Renal cortex interstitium (tissue), 11 donors: ENCODE data around the gene AUTS2. TPM values are rescaled to one million over a fixed set of nuclear protein-coding genes. Genes with fewer than 3 reads are reported as not detected.

Experiments used
- DNase-seq, 11 donors: peaks; one replicate each; pipeline ENCODE4 v3.0.0-alpha.2; 2013; ENCODE audit warnings: low read depth in 9 of 11, low spot score in 4 of 11; ENCODE audit errors: extremely low read depth in 1 of 11
- polyA plus RNA-seq, 3 donors: library from polyadenylated mRNA; unstranded; fragments of 120-200 nt; gene quantifications; one replicate each; pipeline ENCODE4 v1.2.1, GENCODE V29; 2013; ENCODE audit not compliant: insufficient read length in 3 of 3

AUTS2 gene
- polyA plus RNA-seq, 3 donors = 78.0 to 102 (median 90.7) TPM

DNA sequence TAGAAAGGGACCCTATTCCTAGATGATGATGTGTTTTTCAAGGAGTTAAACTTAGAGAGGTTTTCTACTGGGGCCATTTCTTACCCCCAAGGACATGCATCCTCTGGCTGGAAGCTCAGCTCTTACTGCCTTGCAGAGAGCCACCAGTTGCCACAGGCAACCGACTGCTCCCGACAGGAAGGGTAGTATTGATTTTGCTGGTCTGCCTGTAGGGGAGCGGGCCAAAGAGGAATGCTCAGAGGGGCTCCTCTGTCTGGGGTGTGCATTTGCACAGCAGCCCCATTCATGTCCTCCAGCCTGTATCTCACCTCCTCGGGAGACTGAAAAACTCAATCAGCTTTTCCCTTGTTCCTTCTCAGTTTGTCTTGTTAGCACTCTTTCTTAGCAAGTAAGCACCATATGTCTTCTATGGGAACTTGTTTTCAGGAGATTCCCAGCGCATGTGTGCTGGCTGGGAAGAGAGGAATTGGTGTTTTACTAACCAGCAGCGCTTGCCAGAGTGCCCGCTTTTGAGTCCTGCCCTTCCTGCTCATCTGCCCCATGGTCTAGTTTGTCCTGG lies 794.7 kb downstream of the AUTS2 start:
- no peak for DNase-seq

GRCh38 chr7:70393956-70394355 lies 795.7 kb downstream of the AUTS2 start:
- DNase-seq = no peak

DNA sequence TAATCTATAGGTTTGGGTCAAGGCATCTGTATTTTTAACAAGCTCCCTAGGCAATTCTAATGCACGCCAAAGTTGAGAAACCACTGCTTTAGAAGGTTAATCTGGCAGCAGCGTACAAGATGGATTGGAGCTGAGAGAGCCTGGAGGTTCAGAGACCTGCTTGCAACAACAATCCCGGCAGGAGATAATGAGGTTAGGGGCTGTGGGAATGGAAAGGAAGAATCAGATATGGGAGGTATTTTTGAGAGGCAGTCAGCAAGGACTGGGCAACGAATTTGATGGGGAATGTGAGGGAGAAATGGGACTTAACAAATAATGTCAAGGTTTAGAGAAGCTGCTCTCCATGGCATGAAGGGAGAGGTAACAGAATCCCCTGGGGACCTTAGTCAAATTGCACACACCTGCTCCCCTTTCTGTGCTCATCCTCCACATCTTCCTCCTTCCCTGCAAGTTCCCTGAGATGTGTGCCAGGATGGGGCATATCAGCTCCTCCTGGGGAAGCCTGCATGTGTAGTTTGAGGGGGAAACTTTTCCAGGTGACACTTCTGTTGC lies 802.6 kb downstream of the AUTS2 start:
- DNase-seq = no peak

DNA sequence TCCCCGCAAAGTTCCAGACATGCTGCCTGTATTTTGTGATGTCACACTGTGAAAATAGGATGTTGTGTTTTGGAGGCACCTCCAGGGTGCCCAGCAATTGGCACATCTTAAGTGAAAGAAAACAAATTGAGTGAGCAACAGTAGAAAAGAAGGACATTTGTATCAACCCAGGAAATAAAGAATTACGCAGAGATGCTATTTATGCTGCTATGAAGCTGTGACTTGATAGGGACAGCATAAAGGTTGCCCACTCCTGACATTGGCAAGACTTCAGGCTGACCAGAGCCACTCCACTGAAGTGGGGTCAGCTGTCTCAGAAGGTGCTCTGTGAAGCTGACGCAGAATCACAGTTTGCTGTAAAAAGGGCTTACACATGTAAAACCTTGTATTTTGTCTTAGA lies 803.8 kb downstream of the AUTS2 start:
- DNase-seq = no peak

DNA sequence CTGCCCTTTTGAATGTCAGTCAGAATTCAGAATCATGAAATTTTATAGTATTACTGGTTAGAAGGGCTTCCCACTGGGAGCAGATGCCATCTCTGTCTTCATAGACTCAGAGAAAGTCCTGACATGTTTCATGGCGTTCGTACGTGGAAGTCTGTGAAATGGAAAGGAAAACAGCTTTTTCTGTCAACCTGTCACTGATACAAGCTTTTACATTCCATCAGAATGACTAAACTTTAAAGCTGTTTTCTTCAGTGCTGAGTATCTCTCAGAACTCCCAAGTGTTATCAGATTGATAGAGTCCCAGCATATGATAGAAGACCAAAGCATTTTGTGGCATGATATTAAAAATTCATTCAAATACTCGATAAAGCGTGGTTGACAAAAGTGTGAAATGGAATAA lies 807.0 kb downstream of the AUTS2 start:
- no peak for DNase-seq

DNA sequence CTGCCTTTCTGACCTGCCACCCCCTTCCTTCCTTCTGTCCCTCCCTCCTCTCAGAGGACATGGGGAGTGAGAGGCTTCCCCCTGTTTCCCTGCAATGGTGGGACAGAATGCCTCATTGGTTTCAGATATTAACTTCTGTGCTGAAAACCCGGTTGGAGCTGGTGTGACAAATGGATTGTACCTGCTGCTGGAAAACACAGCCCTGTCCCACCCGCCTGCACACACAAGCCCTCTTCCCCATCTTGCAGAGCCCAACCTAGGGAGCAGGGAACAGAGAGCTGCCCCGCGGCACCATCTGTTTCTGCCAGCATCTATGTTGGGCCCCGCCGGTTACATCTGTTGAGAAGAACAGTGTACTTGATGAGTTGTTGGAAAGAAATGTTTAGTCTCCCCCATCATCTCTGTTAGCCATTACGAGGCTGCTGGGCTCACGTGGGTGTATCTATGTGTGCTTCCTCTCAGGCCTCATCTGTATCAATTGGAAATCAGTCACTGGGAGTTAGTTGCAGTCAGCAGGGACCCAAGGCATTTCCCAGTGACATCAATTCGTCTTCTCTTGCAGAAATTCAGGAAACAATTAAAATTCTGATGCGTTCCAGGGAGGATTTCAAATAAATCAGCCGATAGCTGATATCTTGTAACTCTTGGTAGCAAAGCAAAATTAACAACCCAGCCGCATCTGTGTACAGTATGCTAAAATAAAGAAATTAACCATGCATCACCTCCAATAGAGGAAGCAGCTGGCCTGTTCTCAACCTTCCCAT lies 808.1 kb downstream of the AUTS2 start:
- DNase-seq = no peak

GRCh38 chr7:70406950-70407209 lies 808.6 kb downstream of the AUTS2 start:
- DNase-seq = no peak

DNA sequence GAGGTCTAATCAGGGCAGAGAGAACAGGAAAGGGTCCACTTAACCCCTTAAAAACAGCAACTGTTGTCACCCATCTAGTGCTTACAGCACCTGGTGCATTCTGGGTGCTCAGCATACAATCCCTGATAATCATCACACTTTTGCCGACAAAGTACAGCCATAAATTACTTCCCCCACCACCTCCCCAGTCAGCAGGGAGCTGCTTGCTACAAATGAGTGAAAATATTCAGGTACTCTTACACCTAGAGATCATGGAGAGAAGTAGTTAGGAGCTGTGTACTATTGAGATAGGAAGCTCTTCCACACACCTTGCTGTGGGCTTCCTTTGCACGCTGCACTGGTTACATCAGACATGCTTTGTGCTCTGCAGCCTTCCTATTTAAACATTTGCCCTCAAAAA lies 810.2 kb downstream of the AUTS2 start:
- DNase-seq = no peak

GRCh38 chr7:70408891-70409290 lies 810.6 kb downstream of the AUTS2 start:
- DNase-seq = no peak

DNA sequence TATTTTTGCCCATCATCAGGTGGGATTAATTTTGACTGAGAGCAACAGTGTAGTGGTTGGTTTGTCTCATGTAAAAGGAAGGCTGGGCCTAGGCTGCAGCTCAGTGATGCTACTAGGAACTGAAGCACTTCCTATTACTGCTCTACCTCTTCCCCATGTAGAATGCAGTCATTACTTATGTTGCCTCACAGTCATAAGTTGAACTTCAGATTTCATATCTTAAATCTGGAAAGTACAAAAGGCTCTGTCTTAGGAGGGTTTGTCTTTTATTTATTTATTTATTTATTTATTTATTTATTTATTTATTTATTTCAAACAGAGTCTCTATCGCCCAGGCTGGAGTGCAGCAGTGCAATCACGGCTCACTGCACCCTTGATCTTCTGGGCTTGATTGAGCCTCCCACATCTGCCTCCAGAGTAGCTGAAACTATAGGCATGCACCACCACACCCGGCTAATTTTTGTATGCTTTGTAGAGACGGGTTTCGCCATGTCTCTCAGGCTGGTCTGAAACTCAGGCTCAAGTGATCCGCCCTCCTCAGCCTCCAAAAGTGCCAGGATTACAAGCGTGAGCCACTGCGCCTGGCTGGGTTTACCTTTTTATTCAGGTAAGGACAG lies 812.0 kb downstream of the AUTS2 start:
- no peak for DNase-seq

GRCh38 chr7:70414368-70414767 lies 816.1 kb downstream of the AUTS2 start:
- DNase-seq = no peak

DNA sequence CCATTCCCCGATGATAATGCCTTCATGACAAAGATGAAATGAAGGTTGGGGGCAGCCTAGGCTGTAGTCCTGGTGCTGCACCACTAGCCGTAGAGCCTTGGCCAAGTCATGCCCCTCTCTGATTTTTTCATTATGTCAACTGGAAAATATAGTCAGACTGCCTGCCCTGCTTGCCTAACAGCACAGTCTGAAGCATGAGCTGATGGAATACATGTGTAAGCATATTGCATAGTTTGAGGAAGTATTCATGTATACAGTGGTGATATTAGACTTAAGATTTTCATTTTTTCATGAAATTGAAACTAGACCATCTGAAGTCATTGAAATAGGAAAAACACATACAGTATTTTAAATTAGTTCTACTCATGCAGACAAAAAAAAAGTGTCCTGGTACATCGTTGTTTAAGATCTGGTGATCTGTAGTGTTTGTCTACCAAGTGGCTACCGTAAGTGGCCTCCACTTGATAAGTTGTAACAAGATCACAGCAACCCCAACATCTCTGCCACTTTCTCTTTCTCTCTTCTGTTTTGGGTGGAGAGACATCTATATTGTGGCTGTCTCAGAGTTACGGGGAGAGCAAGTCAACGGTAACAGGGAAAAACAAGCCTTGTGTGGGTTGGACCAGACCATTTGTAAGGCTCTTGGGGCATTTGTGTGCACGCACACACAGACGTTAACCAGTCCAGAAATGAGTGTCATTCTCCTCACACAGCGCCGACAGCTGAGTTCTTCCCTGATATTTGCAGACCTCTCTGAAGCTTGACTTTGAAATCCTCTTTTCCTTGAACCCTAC lies 817.1 kb downstream of the AUTS2 start:
- no peak for DNase-seq

GRCh38 chr7:70416347-70416985 lies 818.2 kb downstream of the AUTS2 start:
- DNase-seq = no peak

GRCh38 chr7:70416986-70417655 lies 818.8 kb downstream of the AUTS2 start:
- DNase-seq = no peak

DNA sequence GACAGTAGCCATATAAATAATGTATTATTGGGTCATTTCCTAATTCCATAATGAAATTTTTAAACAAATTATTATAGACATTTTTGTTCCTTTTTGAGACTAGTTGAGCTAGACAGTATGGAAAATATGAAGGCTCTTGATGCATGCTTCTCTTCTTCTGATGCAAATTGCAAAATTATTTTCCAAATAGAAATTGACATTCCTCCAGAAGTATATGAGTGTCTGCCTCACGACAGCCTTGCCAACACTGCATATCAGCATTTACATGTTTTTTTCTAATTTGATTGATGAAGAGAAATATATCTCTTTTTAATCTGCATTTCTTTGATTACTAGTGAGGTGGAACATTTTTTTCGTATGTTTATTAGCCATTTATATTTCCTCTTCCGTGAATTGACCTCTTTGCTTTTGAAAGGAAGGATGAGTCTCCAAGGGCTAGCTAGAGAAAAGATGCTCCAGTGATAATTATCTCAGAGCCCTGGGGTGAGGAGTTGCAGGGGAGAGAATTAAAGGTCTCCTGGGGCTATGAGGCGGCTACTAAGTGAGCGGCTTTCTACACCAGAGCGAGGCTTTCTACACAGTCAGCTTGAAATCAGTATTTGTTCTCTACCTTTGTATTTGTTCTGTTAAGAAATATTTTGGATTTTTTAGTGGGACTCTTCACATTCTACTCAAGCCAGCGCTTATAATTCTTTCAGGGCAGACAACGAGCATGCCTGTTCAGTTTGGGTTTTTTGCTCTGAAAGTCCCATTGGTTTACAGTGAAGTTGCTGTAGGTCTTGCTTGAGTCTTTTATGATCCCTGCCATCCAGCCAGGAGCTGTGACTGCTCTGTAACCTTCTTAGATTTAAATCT lies 821.5 kb downstream of the AUTS2 start:
- DNase-seq = no peak

DNA sequence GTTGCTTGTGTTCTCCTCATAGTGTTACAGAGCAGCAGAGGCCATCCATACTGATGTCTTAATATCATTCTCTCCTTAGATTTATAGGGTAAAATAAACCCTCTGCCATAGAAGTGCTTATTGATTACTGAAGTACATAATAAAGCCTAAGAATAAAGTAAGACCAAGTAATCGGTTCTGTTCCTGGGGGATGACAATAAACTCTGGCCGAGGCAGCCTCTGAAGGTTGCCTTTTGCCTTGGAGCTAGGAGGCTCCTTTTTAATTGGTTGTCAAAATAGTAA lies 822.0 kb downstream of the AUTS2 start:
- no peak for DNase-seq

DNA sequence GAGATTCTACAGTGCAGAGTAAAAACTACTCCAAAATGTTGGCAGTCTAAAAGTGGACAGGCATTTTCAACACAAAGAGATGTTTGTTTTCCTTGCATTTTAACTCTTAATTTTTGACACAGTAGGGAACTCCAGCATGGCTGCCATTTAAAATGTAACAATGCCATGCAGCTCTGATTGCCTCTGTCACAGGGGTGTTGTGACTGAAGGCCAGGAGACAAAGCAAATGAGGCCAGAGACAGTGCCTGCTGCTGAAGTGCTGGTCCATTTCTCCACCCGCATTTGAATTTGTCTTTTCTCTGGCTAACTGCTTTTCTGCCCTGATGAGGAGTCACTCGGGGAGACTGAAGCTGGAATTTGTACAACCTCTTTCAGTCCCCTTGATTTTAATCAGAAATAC lies 823.0 kb downstream of the AUTS2 start:
- DNase-seq = no peak

GRCh38 chr7:70426249-70426880 lies 828.1 kb downstream of the AUTS2 start:
- DNase-seq = no peak
